GM23338 (cell line): ENCODE measurements around the gene HHAT.

Source experiments
- CTCF ChIP-seq, 2 experiments: fragments of 200-600 bp in 1 of 2; sonication (generic) in 1 of 2; conservative IDR thresholded peaks; 2 replicates each; pipeline versions ENCODE4 v1.5.1 to v1.6.1; 2016 to 2017; ENCODE audit warnings: antibody characterized with exemption in 2 of 2, low read depth in 2 of 2, mild to moderate bottlenecking in 2 of 2, moderate library complexity in 1 of 2
- EZH2phosphoT487 ChIP-seq: fragments of 200-600 bp; sonication (generic); IDR thresholded peaks from one replicate; pipeline ENCODE4 v1.8.1; 2018; ENCODE audit warnings: antibody characterized with exemption; ENCODE audit not compliant: unreplicated experiment

GRCh38 chr1:210536254-210536961 is 207.7 kb downstream of the HHAT start:
- TF ChIP-seq EZH2phosphoT487 (no peak), CTCF (conservative IDR thresholded peaks at IDR 0.05; ENCODE audit: low read depth in 2 of 2) (no peak)
